Astrocyte (in vitro differentiated cells and primary cell): ENCODE results near the gene MIOX.

Source experiments
- EZH2 ChIP-seq: IDR thresholded peaks from 2 replicates; pipeline ENCODE4 v1.6.1; 2012; ENCODE audit warnings: mild to moderate bottlenecking, low read length, inconsistent platforms; ENCODE audit not compliant: insufficient read depth
- TF ChIP-seq, protein P1 (sequence below): IDR thresholded peaks from 2 replicates; pipeline ENCODE4 v1.5.1; 2011; ENCODE audit warnings: low read depth, mild to moderate bottlenecking, inconsistent platforms, low read length, moderate library complexity; ENCODE audit not compliant: insufficient read depth

DNA sequence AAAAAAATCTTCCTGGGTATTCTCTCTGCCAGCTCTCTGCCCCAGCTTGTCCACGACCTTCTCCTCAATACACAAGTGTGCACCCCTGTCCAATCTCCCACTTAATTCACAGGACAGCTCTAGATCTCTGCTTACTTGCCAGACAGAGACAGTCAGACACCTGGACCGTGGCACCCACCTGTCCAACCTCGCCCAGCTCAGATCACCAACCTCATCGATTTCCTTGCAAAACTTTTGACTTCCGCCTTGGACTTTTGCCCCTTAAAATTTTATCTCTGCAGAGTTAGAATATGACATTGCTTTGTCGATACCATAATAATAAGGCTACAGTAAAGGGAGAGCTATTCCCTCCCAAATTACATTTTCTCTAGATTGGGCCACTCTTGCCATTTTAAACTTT, 10.4 kb downstream of the MIOX start:
- TF ChIP-seq, protein P1, sequence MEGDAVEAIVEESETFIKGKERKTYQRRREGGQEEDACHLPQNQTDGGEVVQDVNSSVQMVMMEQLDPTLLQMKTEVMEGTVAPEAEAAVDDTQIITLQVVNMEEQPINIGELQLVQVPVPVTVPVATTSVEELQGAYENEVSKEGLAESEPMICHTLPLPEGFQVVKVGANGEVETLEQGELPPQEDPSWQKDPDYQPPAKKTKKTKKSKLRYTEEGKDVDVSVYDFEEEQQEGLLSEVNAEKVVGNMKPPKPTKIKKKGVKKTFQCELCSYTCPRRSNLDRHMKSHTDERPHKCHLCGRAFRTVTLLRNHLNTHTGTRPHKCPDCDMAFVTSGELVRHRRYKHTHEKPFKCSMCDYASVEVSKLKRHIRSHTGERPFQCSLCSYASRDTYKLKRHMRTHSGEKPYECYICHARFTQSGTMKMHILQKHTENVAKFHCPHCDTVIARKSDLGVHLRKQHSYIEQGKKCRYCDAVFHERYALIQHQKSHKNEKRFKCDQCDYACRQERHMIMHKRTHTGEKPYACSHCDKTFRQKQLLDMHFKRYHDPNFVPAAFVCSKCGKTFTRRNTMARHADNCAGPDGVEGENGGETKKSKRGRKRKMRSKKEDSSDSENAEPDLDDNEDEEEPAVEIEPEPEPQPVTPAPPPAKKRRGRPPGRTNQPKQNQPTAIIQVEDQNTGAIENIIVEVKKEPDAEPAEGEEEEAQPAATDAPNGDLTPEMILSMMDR, result no peak
- no peak for TF ChIP-seq EZH2
